Activated CD4-positive, alpha-beta T cell treated with anti-CD3 and anti-CD28 coated beads for 36 hours (primary cell): ENCODE results near the gene RBFOX2. TPM values are rescaled to one million over a fixed set of nuclear protein-coding genes. Genes with fewer than 3 reads are reported as not detected.

Experiments
- ATAC-seq: fragments of 200-7000 bp; cut with Tn5 transposase; one replicate; pipeline ENCODE4 v1.10.0; 2021; ENCODE audit warnings: mild to moderate bottlenecking, moderate library complexity
- CTCF ChIA-PET: fragments of 350-600 bp; sonication (Branson Sonifier 250); formaldehyde crosslinking; loops from one replicate; lab custom pipeline; 2021; ENCODE audit warnings: antibody characterized with exemption; lab: Charles Lee
- POLR2A ChIA-PET: fragments of 350-600 bp; sonication (Branson Sonifier 250); formaldehyde crosslinking; loops from one replicate; lab custom pipeline; 2021; ENCODE audit warnings: antibody characterized with exemption, inconsistent platforms; lab: Charles Lee
- DNase-seq: peaks from one replicate; pipeline ENCODE4 v3.0.0-alpha.2; 2020
- H3K27ac Mint-ChIP-seq: one replicate; pipeline ENCODE4 v1.8.0; 2021; ENCODE audit warnings: mixed read lengths
- H3K27me3 Mint-ChIP-seq: one replicate; pipeline ENCODE4 v1.8.0; 2021; ENCODE audit warnings: mixed read lengths
- H3K36me3 Mint-ChIP-seq: one replicate; pipeline ENCODE4 v1.8.0; 2021; ENCODE audit warnings: low read depth, mixed read lengths
- H3K4me1 Mint-ChIP-seq: one replicate; pipeline ENCODE4 v1.8.0; 2021; ENCODE audit warnings: mixed read lengths
- H3K4me3 Mint-ChIP-seq: one replicate; pipeline ENCODE4 v1.8.0; 2021; ENCODE audit warnings: mild to moderate bottlenecking, moderate library complexity, mixed read lengths
- H3K9me3 Mint-ChIP-seq: one replicate; pipeline ENCODE4 v1.8.0; 2021; ENCODE audit warnings: low read depth, mixed read lengths
- intact Hi-C, 2 experiments: fragments of 100-400 bp; cut with DNase I in 1 of 2; cut with micrococcal nuclease in 1 of 2; formaldehyde crosslinking; loops; one replicate each; pipeline versions ENCODE4 v1.14.2 to v1.15.1; 2022 to 2024; cut with DNase I, micrococcal nuclease
- total RNA-seq, 2 experiments: library from RNA; stranded (reverse); gene quantifications; one replicate each; pipeline ENCODE4 v1.2.3, GENCODE V29; 2021

Gene RBFOX2
- total RNA-seq, 2 experiments from 2014 or later = 6.9 to 7.7 TPM

GRCh38 chr22:35958334-35958733, 70.3 kb downstream of the RBFOX2 start:
- Mint-ChIP-seq H3K36me3 (no peaks in the 10 kb centered on the region), H3K4me3 (no peak overlapping the region), H3K9me3 (no peaks in the 10 kb centered on the region), H3K27ac (no peak overlapping the region), H3K4me1 (no peaks in the 10 kb centered on the region), H3K27me3 (no peaks in the 10 kb centered on the region)
- ATAC-seq (no peak), DNase-seq (no peak)
- intact Hi-C loops = no loop called here
- ChIA-PET POLR2A (no interaction called here), CTCF (interaction anchor here (0.7 to 1.3 kb wide), 2 partner anchors 8 to 107 kb away, joined by 3 to 4 read pairs; no protein-coding TSS in a partner anchor)

- no peaks in the 10 kb centered on the region for H3K27me3 Mint-ChIP-seq
- CTCF ChIA-PET = interaction anchor here (0.6 to 1.5 kb wide), 3 partner anchors 8 to 637 kb away, joined by 4 read pairs; no protein-coding TSS in a partner anchor
- no peak for DNase-seq
- no peaks in the 10 kb centered on the region for H3K36me3 Mint-ChIP-seq
- POLR2A ChIA-PET = no interaction called here
- no peaks in the 10 kb centered on the region for H3K4me1 Mint-ChIP-seq
- intact Hi-C loops = no loop called here
- ATAC-seq = no peak
- H3K4me3 Mint-ChIP-seq = no peak overlapping the region
- no peak overlapping the region for H3K27ac Mint-ChIP-seq
- H3K9me3 Mint-ChIP-seq = no peaks in the 10 kb centered on the region
These were observed 71.0 kb downstream of the RBFOX2 start for GRCh38 chr22:35957589-35957988.

- DNase-seq = no peak
- CTCF ChIA-PET = interaction anchor here (0.6 to 1.5 kb wide), 4 partner anchors 9 to 637 kb away, joined by 3 to 4 read pairs (median 4); no protein-coding TSS in a partner anchor
- H3K27ac Mint-ChIP-seq = no peak overlapping the region
- no peaks in the 10 kb centered on the region for H3K27me3 Mint-ChIP-seq
- intact Hi-C loops = no loop called here
- POLR2A ChIA-PET = no interaction called here
- ATAC-seq = no peak
- no peak overlapping the region for H3K4me3 Mint-ChIP-seq
- no peaks in the 10 kb centered on the region for H3K9me3 Mint-ChIP-seq
- no peaks in the 10 kb centered on the region for H3K4me1 Mint-ChIP-seq
- H3K36me3 Mint-ChIP-seq = no peaks in the 10 kb centered on the region
These were observed 71.8 kb downstream of the RBFOX2 start for GRCh38 chr22:35956850-35957249.

DNA sequence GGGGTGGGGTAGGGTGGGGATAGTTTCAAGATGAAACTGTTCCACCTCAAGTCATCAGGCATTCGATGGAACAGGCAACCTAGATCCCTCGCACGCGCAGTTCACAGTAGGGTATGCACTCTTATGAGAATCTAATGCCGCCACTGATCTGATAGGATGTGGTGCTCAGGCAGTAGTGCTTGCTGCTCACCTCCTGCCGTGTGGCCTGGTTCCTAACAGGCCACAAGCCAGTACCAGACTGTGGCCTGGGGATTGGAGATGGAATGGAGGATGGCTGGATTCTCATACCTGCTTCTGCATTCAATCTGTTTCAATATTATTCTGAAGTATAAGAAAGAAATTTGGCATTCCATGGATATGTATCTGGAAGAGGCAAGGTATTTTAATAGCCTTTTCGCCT, 73.1 kb downstream of the RBFOX2 start:
- Mint-ChIP-seq H3K9me3 (no peaks in the 10 kb centered on the region), H3K4me1 (no peaks in the 10 kb centered on the region), H3K27ac (no peak overlapping the region), H3K4me3 (no peak overlapping the region), H3K27me3 (no peaks in the 10 kb centered on the region), H3K36me3 (no peaks in the 10 kb centered on the region)
- ChIA-PET CTCF (no interaction called here), POLR2A (interaction anchor here (0.6 kb wide), 1 partner anchor 271 kb away, joined by 4 read pairs; no protein-coding TSS in a partner anchor)
- intact Hi-C loops = no loop called here
- ATAC-seq = no peak
- no peak for DNase-seq

DNA sequence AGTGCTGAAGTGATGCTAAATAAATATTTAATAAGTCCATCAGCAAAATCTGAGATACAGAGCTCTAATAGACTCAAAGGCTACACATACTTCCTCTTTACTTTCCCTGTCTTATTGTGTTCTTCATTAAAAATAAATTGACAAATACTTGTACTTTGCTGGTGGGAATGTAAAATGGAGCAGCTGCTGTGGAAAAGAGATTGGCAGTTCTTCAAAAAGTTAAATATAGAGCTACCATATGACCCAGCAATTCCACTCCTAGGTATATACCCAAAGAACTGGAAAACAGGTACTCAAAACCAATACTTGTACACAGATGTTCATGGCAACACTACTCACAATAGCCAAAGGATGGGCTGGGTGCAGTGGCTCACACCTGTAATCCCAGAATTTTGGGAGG, 76.0 kb downstream of the RBFOX2 start:
- intact Hi-C loops = no loop called here
- no peak overlapping the region for H3K27ac Mint-ChIP-seq
- ATAC-seq = no peak
- H3K27me3 Mint-ChIP-seq = no peaks in the 10 kb centered on the region
- H3K4me3 Mint-ChIP-seq = no peak overlapping the region
- no peaks in the 10 kb centered on the region for H3K36me3 Mint-ChIP-seq
- ChIA-PET CTCF (interaction anchor here (1.0 to 1.7 kb wide), 4 partner anchors 15 to 160 kb away, joined by 3 to 7 read pairs (median 3); no protein-coding TSS in a partner anchor), POLR2A (no interaction called here)
- H3K9me3 Mint-ChIP-seq = no peaks in the 10 kb centered on the region
- DNase-seq = no peak
- H3K4me1 Mint-ChIP-seq = no peaks in the 10 kb centered on the region

DNA sequence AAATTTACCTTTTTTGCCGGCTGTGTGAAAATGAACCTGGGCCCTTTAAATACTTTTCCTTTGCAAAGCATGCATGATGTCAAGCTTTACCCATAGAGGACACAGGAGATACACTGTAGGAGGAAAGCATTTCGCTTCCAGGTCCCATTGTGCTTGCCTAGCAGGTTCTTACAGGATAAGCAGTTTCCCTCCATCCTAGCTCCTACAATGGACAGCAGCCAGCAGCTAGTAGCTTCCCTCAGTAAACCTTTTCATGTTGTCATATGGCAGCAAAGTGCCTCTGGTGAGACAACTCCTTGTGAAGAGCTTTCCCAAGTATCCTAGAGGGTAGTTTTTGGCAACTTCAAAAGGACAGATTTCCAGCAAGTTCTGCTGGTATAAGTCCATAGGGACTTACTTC, 78.4 kb downstream of the RBFOX2 start:
- H3K9me3 Mint-ChIP-seq = no peaks in the 10 kb centered on the region
- H3K4me1 Mint-ChIP-seq = no peaks in the 10 kb centered on the region
- H3K4me3 Mint-ChIP-seq = no peak overlapping the region
- ChIA-PET CTCF (interaction anchor here (0.7 to 1.0 kb wide), 3 partner anchors 8 to 721 kb away, joined by 3 to 4 read pairs (median 3); no protein-coding TSS in a partner anchor), POLR2A (interaction anchor here (0.7 kb wide), 1 partner anchor 48 kb away, joined by 3 read pairs; no protein-coding TSS in a partner anchor)
- no peak for ATAC-seq
- intact Hi-C loops = no loop called here
- H3K27ac Mint-ChIP-seq = no peak overlapping the region
- no peaks in the 10 kb centered on the region for H3K36me3 Mint-ChIP-seq
- no peak for DNase-seq
- no peaks in the 10 kb centered on the region for H3K27me3 Mint-ChIP-seq

DNA sequence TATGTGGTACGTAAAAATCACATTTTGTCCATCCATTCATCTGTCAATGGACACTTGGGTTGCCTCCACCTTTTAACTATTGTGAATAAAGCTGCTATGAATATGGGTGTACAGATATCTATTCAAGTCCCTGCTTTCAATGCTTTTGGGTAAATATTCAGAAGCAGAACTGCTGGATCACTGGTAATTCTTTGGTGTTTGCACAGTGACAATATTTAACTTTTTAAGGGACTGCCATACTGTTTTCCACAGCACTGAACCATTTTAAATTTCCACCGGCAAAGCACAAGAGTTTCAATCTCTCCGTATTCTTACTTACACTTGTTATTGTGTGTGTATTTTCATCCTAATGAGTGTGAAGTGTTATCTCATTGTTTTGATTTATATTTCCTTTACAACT, 79.4 kb downstream of the RBFOX2 start:
- no peaks in the 10 kb centered on the region for H3K9me3 Mint-ChIP-seq
- CTCF ChIA-PET = no interaction called here
- no peaks in the 10 kb centered on the region for H3K36me3 Mint-ChIP-seq
- DNase-seq (no peak), ATAC-seq (no peak)
- POLR2A ChIA-PET = no interaction called here
- intact Hi-C loops = no loop called here
- H3K4me1 Mint-ChIP-seq = no peaks in the 10 kb centered on the region
- no peak overlapping the region for H3K4me3 Mint-ChIP-seq
- no peaks in the 10 kb centered on the region for H3K27me3 Mint-ChIP-seq
- no peak overlapping the region for H3K27ac Mint-ChIP-seq

GRCh38 chr22:35947794-35948425, 80.7 kb downstream of the RBFOX2 start:
- DNase-seq (no peak), ATAC-seq (no peak)
- ChIA-PET CTCF (interaction anchor here (0.6 to 0.7 kb wide), 2 partner anchors 12 kb away, joined by 3 read pairs; no protein-coding TSS in a partner anchor), POLR2A (no interaction called here)
- no peaks in the 10 kb centered on the region for H3K36me3 Mint-ChIP-seq
- intact Hi-C loops = no loop called here
- no peaks in the 10 kb centered on the region for H3K9me3 Mint-ChIP-seq
- H3K27ac Mint-ChIP-seq = no peak overlapping the region
- H3K27me3 Mint-ChIP-seq = no peaks in the 10 kb centered on the region
- H3K4me3 Mint-ChIP-seq = no peak overlapping the region
- H3K4me1 Mint-ChIP-seq = no peaks in the 10 kb centered on the region

GRCh38 chr22:35944458-35944857, 84.2 kb downstream of the RBFOX2 start:
- intact Hi-C loops = no loop called here
- H3K4me1 Mint-ChIP-seq = no peaks in the 10 kb centered on the region
- H3K9me3 Mint-ChIP-seq = no peaks in the 10 kb centered on the region
- DNase-seq (no peak), ATAC-seq (no peak)
- no peaks in the 10 kb centered on the region for H3K36me3 Mint-ChIP-seq
- no peak overlapping the region for H3K4me3 Mint-ChIP-seq
- POLR2A ChIA-PET = no interaction called here
- CTCF ChIA-PET = interaction anchor here (1.2 to 1.4 kb wide), 2 partner anchors 8 to 121 kb away, joined by 4 to 7 read pairs; no protein-coding TSS in a partner anchor
- H3K27me3 Mint-ChIP-seq = no peaks in the 10 kb centered on the region
- no peak overlapping the region for H3K27ac Mint-ChIP-seq

GRCh38 chr22:35940166-35940565, 88.5 kb downstream of the RBFOX2 start:
- DNase-seq (no peak), ATAC-seq (no peak)
- intact Hi-C loops = no loop called here
- H3K4me3 Mint-ChIP-seq = no peak overlapping the region
- H3K27ac Mint-ChIP-seq = no peak overlapping the region
- no peaks in the 10 kb centered on the region for H3K36me3 Mint-ChIP-seq
- POLR2A ChIA-PET = no interaction called here
- H3K27me3 Mint-ChIP-seq = no peaks in the 10 kb centered on the region
- CTCF ChIA-PET = no interaction called here
- no peaks in the 10 kb centered on the region for H3K9me3 Mint-ChIP-seq
- no peaks in the 10 kb centered on the region for H3K4me1 Mint-ChIP-seq

- no peaks in the 10 kb centered on the region for H3K4me1 Mint-ChIP-seq
- DNase-seq (no peak), ATAC-seq (no peak)
- no peaks in the 10 kb centered on the region for H3K9me3 Mint-ChIP-seq
- H3K27ac Mint-ChIP-seq = no peak overlapping the region
- intact Hi-C loops = no loop called here
- H3K4me3 Mint-ChIP-seq = no peak overlapping the region
- no peaks in the 10 kb centered on the region for H3K27me3 Mint-ChIP-seq
- POLR2A ChIA-PET = no interaction called here
- H3K36me3 Mint-ChIP-seq = no peaks in the 10 kb centered on the region
- CTCF ChIA-PET = interaction anchor here (0.8 to 1.3 kb wide), 3 partner anchors 12 to 36 kb away, joined by 3 to 6 read pairs (median 3); no protein-coding TSS in a partner anchor
These were observed 90.4 kb downstream of the RBFOX2 start for GRCh38 chr22:35938226-35938625.

- H3K27me3 Mint-ChIP-seq = peaks cover 2% of the 10 kb centered on the region
- ATAC-seq = no peak
These were observed 97.7 kb downstream of the RBFOX2 start for GRCh38 chr22:35930933-35931332.

More at GRCh38 chr22:35930933-35931332, 97.7 kb downstream of the RBFOX2 start:
- Mint-ChIP-seq H3K27ac (no peak overlapping the region), H3K4me3 (no peak overlapping the region), H3K36me3 (no peaks in the 10 kb centered on the region), H3K4me1 (no peaks in the 10 kb centered on the region), H3K9me3 (no peaks in the 10 kb centered on the region)
- intact Hi-C loops = loop anchor here (1.0 kb wide), 2 partner anchors 135 to 193 kb away; no protein-coding TSS in a partner anchor
- ChIA-PET POLR2A (no interaction called here), CTCF (interaction anchor here (0.6 to 1.2 kb wide), 6 partner anchors 15 to 1219 kb away, joined by 3 to 4 read pairs (median 3); no protein-coding TSS in a partner anchor)
- DNase-seq = no peak
